HG03103 (cell line): Measurements from ENCODE around the gene PREP.
"Not testable (repeated sequence)": the region's sequence is repeated elsewhere in the genome, so short reads cannot be mapped to it uniquely, and the experiment has no call there.

Experiments used
- ATAC-seq: cut with Tn5 transposase; IDR thresholded peaks from one replicate; pipeline ENCODE4 v1.9.1; 2021; ENCODE audit warnings: low read depth; ENCODE audit not compliant: unreplicated experiment

Gene PREP

GRCh38 chr6:105276374-105276773, 126.5 kb downstream of the PREP start:
- ATAC-seq: no peak

DNA sequence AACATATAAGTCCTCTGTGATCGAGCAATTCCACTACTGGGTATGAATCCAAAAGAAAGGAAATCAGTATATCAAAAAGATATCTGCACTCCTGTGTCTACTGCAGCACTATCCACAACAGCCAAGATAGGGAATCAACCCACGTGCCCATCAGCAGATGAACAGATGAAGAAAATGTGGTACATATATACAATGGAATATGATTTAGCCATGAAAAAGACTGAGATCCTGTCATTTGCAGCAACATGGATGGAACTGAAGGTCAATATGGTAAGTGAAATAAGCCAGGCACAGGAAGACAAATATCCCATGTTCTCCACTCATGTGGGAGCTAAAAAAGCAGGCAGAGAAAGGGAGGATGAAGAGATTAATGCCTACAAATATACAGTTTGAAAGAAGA, 127.3 kb downstream of the PREP start:
- ATAC-seq: no peak

- ATAC-seq: no peak
Measured at GRCh38 chr6:105274678-105275077, 128.2 kb downstream of the PREP start.

DNA sequence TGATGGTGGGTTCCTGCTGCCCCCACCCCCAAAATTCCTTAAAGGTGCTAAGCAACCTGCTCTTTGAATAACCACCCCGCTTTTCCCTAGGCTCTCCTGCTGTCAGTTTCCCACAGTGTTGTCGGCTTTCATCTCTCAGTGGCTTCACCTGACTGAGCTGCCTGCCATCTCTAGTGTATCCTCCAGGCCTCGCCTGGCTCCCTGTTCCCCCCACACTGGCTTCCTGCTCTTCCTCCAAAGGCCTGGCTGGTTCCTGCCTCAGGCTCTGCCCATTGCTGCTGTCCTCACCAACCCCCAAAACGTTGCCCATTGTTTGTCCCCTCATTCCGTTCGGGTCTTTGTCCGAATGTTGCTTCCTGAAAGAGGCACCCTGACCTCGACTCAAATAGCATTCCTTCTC, 129.3 kb downstream of the PREP start:
- no peak for ATAC-seq

GRCh38 chr6:105272786-105273185, 130.1 kb downstream of the PREP start:
- no peak for ATAC-seq

DNA sequence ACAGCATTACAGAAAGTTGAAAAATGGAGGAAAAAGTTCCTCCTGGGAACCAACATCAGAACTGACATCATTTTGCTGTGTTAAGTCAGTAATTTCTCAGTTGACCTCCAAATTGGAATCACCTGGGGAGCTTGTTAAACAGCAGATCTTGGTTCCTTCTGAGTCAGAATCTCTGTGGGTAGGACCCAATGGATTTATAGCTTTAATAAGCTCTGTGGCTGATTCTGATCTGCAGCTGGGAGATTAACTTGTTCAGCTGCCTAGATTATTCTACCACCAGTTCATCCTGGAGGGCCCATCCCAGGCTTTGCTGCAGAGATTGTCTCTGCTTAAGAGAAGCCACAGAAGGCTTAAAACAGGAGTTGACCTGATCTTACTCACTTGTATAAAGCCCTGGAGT, 132.4 kb downstream of the PREP start:
- no peak for ATAC-seq

GRCh38 chr6:105269390-105269789, 133.5 kb downstream of the PREP start:
- ATAC-seq: no peak

DNA sequence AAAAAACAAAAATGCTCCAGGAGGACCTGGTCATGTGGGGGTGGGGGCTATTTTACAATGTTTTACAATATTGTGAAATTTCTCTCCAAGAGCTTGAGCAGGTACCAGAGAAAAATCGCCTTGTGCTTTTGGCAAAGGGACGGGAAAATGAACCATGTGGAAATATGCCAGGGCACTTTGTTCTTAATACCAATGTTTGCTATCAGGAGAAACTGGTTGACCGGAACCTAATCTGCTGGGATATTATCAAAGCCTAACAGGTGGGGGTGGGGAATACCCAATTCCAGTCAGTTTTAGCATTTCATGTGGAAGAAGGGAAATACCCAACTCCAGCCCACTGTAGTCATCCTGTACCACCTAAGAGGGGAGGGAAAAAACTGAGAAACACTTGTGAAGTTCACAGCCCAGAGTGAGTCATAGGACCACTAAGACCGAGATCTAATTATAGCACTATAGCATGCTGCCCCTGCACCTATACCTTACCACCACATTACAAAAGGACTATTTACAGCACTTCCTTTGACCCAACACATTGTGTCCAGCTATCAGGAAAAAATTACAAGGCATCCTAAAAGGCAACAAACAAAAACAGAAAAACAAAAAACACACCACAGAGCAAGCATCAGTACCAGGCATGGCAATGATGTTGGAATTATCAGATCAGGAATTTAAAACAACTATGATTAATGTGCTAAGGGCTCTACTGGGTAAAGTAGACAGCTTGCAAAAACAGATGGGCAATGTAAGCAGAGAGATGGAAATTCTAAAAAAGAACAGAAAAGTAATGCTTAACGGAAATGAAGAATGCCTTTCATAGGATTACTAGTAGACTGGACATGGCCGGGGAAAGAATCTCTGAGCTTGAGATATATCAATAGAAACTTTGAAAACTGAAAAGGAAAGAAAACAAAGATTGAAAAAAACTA, 138.9 kb downstream of the PREP start:
- ATAC-seq: no peak

- ATAC-seq: no peak
Measured at GRCh38 chr6:105259913-105260889, 142.7 kb downstream of the PREP start.

GRCh38 chr6:105258816-105259215, 144.1 kb downstream of the PREP start:
- no peak for ATAC-seq

- no peak for ATAC-seq
Measured at GRCh38 chr6:105257340-105257739, 145.5 kb downstream of the PREP start.

DNA sequence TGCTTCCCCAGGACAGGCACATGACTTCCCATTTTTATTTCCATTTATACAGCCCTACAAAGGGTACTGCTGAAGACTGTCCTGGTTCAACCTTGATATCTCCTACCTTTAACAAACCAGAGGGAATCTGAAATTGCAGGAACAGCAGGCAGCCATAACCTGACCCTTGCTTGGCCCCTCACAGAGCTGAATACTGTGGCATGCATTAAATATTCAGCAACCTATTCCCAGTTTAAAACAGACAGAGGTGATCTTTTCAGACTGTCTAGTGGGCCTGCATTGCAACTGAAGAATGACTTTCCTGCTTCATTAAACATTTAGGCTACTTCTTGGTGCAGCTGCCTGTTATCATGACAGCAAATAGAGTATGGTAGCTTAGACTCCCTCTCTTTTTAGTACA, 146.3 kb downstream of the PREP start:
- ATAC-seq: no peak

DNA sequence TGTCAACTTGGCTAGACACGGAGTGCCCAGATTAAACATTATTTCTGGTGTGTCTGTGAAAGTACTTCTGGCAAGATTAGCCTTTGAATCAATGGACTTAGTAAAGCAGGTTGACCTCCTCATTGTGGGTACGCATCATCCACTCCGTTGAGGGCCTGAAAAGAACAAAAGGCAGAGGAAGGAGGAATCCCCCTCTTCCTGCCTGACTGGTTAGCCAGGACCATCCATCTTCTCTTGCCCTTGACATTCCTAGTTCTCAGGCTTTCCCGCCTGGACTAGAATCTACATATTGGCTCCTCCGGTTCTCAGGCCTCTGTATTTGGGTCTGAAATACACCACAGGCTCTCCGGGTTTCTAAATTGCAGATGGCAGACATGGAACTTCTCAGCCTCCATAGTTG, 149.1 kb downstream of the PREP start:
- no peak for ATAC-seq

GRCh38 chr6:105251689-105252088, 151.2 kb downstream of the PREP start:
- ATAC-seq: no peak

DNA sequence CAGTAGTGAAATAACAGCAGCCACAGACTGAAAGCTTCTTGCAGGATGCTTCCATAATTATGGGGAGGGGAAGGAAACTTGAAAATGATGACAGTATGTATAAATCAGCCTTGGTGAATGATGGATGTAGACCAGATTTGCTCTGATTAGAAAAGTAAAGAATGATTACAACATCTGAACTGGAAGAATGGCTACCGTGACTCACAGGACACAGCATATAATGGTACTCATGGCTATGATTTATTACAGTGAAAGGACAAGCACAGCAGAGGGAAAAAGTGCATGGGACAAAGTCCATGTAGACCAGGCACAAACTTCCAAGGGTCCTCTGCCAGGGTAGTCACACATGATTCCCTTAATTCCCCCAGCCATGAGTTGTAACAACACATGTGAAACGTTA, 152.3 kb downstream of the PREP start:
- ATAC-seq: no peak

- ATAC-seq: no peak
Measured at GRCh38 chr6:105243487-105243886, 159.4 kb downstream of the PREP start.

- no peak for ATAC-seq
Measured at GRCh38 chr6:105235155-105235554, 167.7 kb downstream of the PREP start.

DNA sequence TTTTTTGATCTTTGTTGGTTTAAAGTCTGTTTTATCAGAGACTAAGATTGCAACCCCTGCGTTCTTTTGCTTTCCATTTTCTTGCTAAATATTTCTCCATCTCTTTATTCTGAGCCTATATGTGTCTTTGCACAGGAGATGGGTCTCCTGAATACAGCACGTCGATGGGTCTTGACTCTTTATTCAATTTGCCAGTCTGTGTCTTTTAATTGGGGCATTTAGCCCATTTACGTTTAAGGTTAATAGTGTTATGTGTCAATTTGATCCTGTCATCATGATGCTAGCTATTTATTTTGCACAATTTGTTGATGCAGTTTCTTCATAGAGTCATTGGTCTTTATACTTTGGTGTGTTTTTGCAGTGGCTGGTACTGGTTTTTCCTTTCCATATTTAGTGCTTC, 171.1 kb downstream of the PREP start:
- not testable (repeated sequence) for ATAC-seq
